Measurements from ENCODE around the gene SLC17A1. TPM values are rescaled to one million over a fixed set of nuclear protein-coding genes. Genes with fewer than 3 reads are reported as not detected.
A peak's percentile ranks its signal among the peaks of the same experiment; 100 is the strongest.

Gene SLC17A1
- total and polyA plus RNA-seq, 2 of the 13 experiments (the other 11 are each of a cell fraction or from before 2014, with no cell fraction given) = 0.09 to 2.1 TPM

DNA sequence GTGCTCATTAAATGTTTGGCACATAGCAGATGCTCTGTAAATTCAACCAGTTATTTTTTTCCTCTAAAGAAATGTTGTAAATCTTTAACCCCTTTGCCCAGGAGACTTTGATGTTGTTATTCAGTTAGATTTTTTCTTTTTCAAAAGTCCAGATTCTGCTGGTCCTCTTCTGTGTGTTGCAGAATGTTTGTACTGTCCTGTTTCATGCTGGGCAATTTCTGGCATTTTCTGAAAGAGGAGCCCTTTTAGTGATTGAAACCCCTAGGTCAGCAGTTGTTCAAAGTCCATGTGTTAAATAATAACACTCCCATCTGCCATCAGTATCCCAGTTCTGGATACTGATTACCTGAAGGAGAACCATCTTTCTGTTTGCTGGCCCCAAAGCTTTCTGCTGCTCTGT, 1.3 kb upstream of the SLC17A1 start (continued):
- TF ChIP-seq ESRRA (CRISPR knock-in tag; IDR thresholded peaks at IDR 0.05; ENCODE audit: low read depth) (no peak), SRSF4 (IDR thresholded peaks at IDR 0.05; ENCODE audit: low read depth, low read length, poor library complexity, severe bottlenecking) (no peak), ZNF253 (CRISPR knock-in tag; IDR thresholded peaks at IDR 0.05; ENCODE audit: borderline replicate concordance) (no peak), ZNF276 (CRISPR knock-in tag; IDR thresholded peaks at IDR 0.05; ENCODE audit: low read depth) (no peak), HMGXB4 (CRISPR knock-in tag; IDR thresholded peaks at IDR 0.05; ENCODE audit: borderline replicate concordance in 1 of 2, low read depth in 1 of 2) (no peak), GTF2F1 (IDR thresholded peaks at IDR 0.05; ENCODE audit: low read length) (no peak), ZNF772 (CRISPR knock-in tag; IDR thresholded peaks at IDR 0.05) (peak; percentile 31; the same call in 1 of the 2 replicates), HNRNPL (IDR thresholded peaks at IDR 0.05; ENCODE audit: low read depth, low read length) (no peak), KLF13 (CRISPR knock-in tag; IDR thresholded peaks at IDR 0.05) (no peak)
- TF ChIP-seq, protein P1, sequence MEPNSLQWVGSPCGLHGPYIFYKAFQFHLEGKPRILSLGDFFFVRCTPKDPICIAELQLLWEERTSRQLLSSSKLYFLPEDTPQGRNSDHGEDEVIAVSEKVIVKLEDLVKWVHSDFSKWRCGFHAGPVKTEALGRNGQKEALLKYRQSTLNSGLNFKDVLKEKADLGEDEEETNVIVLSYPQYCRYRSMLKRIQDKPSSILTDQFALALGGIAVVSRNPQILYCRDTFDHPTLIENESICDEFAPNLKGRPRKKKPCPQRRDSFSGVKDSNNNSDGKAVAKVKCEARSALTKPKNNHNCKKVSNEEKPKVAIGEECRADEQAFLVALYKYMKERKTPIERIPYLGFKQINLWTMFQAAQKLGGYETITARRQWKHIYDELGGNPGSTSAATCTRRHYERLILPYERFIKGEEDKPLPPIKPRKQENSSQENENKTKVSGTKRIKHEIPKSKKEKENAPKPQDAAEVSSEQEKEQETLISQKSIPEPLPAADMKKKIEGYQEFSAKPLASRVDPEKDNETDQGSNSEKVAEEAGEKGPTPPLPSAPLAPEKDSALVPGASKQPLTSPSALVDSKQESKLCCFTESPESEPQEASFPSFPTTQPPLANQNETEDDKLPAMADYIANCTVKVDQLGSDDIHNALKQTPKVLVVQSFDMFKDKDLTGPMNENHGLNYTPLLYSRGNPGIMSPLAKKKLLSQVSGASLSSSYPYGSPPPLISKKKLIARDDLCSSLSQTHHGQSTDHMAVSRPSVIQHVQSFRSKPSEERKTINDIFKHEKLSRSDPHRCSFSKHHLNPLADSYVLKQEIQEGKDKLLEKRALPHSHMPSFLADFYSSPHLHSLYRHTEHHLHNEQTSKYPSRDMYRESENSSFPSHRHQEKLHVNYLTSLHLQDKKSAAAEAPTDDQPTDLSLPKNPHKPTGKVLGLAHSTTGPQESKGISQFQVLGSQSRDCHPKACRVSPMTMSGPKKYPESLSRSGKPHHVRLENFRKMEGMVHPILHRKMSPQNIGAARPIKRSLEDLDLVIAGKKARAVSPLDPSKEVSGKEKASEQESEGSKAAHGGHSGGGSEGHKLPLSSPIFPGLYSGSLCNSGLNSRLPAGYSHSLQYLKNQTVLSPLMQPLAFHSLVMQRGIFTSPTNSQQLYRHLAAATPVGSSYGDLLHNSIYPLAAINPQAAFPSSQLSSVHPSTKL (CRISPR knock-in tag; IDR thresholded peaks at IDR 0.05) = peak; percentile 56

Data from HepG2 (cell line).